IPS DF 6.9 (cell line): ENCODE measurements around the gene BCAR3.

ENCODE experiments used
- DNase-seq: peaks from one replicate; pipeline ENCODE4 v3.0.0-alpha.2; 2013; ENCODE audit warnings: low read depth, low spot score
- H3K27ac ChIP-seq: one replicate; pipeline ENCODE4 v1.5.1; 2013; ENCODE audit warnings: low read length, control low read depth
- H3K27me3 ChIP-seq: 2 replicates; pipeline ENCODE4 v1.6.1; 2013; ENCODE audit warnings: mild to moderate bottlenecking, low read length; ENCODE audit not compliant: control insufficient read depth, insufficient read depth
- H3K36me3 ChIP-seq: 2 replicates; pipeline ENCODE4 v1.6.1; 2013; ENCODE audit warnings: low read length; ENCODE audit not compliant: control insufficient read depth, insufficient read depth
- H3K4me1 ChIP-seq: 2 replicates; pipeline ENCODE4 v1.6.1; 2013; ENCODE audit warnings: low read length; ENCODE audit not compliant: control insufficient read depth, insufficient read depth
- H3K4me3 ChIP-seq: 2 replicates; pipeline ENCODE4 v1.5.1; 2013; ENCODE audit warnings: mild to moderate bottlenecking, low read length
- H3K9me3 ChIP-seq: 2 replicates; pipeline ENCODE4 v1.6.1; 2013; ENCODE audit warnings: low read length, inconsistent platforms; ENCODE audit not compliant: control insufficient read depth, insufficient read depth
- WGBS: extraction: QIAGEN DNeasy Blood & Tissue Kit; methylation state at CpG from one replicate; pipeline ENCODE4 v1.1.7; 2013; ENCODE audit warnings: mixed read lengths, missing lambda C conversion rate; ENCODE audit not compliant: insufficient read length, insufficient coverage; 5-methylcytosine and 5-hydroxymethylcytosine counted together

BCAR3 gene

GRCh38 chr1:93681101-93681988 lies at the start of gene BCAR3:
TSS of gene BCAR3 (minus strand) at chr1:93681837. CDS start at chr1:93674930, 6,907 bp downstream.
- Histone ChIP-seq H3K27me3 (no peaks in the 10 kb centered on the region), H3K27ac (no peak within 1 kb of the TSS), H3K9me3 (no peaks in the 10 kb centered on the region), H3K4me1 (peaks cover 3% of the 10 kb centered on the region; the same call in 1 of the 2 replicates), H3K36me3 (no peaks in the 10 kb centered on the region), H3K4me3 (peak within 1 kb of the TSS; percentile 66)
- no CpG with 5 or more reads among the region's 105 CpGs for WGBS
- DNase-seq = peak; percentile 48

DNA sequence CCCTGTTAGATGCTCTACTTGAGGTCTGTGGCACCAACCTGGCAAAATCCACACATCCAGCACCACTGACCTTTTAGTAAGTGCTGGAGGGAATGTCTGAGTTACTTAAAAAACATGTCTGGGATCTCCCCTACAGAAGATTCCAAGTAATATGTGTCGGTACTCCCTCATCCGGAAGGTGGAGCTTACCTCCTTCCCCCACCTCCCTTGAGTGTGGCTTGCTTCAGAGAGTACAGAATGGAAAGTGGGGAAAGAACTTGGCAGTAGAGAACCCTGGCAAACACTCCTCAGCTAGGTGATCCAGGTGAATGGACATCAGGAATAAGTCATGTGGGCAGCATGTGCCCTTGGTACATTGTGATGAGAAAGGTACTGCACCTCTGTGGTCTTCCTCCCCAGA lies 49.0 kb upstream of the BCAR3 start:
- Histone ChIP-seq H3K9me3 (no peaks in the 10 kb centered on the region), H3K4me3 (no peak overlapping the region), H3K27me3 (no peaks in the 10 kb centered on the region), H3K4me1 (no peaks in the 10 kb centered on the region), H3K27ac (no peak overlapping the region), H3K36me3 (no peaks in the 10 kb centered on the region)
- no CpG with 5 or more reads among the region's 2 CpGs for WGBS
- DNase-seq = no peak

DNA sequence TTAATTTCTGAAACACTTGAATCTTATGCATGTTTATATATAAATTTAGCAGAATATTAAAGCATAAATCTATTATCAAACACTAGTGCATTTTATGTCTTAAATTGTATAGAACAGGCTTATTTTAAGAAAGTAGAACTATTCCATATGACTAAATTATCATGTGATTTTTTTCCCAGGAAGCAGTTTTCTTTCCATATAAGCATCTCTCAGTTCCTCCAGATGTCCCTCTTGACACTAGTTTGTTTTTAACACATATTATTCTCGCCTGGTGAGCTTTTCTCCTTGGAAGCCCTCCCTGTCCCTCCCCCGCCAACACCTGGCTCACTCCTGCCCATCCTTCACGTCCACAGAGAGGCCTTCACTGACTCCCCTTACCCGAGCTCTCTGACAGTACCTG lies 48.3 kb upstream of the BCAR3 start:
- DNase-seq = no peak
- H3K9me3 ChIP-seq = no peaks in the 10 kb centered on the region
- H3K4me1 ChIP-seq = no peaks in the 10 kb centered on the region
- no peaks in the 10 kb centered on the region for H3K27me3 ChIP-seq
- WGBS = no CpG with 5 or more reads among the region's 4 CpGs
- no peaks in the 10 kb centered on the region for H3K36me3 ChIP-seq
- H3K27ac ChIP-seq = no peak overlapping the region
- no peak overlapping the region for H3K4me3 ChIP-seq

GRCh38 chr1:93729502-93729901 lies 47.9 kb upstream of the BCAR3 start:
- H3K4me1 ChIP-seq = no peaks in the 10 kb centered on the region
- no peaks in the 10 kb centered on the region for H3K27me3 ChIP-seq
- no peak overlapping the region for H3K4me3 ChIP-seq
- no peaks in the 10 kb centered on the region for H3K9me3 ChIP-seq
- no peak for DNase-seq
- no peak overlapping the region for H3K27ac ChIP-seq
- no peaks in the 10 kb centered on the region for H3K36me3 ChIP-seq
- no CpG with 5 or more reads among the region's 4 CpGs for WGBS

DNA sequence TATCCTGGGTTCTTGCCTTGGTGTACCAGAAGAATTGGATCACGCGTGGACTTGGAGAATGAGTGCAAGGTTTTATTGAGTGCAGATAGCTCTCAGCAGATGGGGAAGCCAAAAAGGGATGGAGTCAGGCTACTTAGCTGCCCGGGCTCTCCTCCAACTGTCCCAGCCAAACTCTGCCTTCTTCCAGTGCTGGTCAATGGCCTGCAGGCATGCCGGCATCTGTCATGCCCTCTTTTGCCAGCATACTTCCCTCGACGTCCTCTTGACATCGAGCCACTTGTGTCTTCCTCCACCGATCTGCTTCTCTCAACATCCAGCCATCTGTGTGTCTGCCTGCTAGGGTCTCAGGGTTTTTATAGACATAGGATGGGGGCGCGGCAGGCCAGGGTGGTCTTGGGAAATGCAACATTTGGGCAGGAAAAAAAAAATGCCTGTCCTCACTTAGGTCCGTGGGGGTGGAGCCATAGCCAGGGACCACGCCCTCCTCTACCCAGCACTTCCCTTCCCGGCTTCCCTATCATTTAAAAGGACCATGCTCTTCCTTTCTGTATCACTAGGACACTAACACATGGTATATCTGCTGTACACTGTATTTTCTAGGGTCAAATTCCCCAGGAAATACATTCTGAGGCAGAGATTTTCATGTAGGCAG lies 47.0 kb upstream of the BCAR3 start:
- H3K36me3 ChIP-seq = no peaks in the 10 kb centered on the region
- no peak overlapping the region for H3K4me3 ChIP-seq
- H3K4me1 ChIP-seq = no peaks in the 10 kb centered on the region
- H3K9me3 ChIP-seq = no peaks in the 10 kb centered on the region
- no CpG with 5 or more reads among the region's 13 CpGs for WGBS
- no peaks in the 10 kb centered on the region for H3K27me3 ChIP-seq
- H3K27ac ChIP-seq = no peak overlapping the region
- DNase-seq = no peak

GRCh38 chr1:93723733-93724270 lies 42.2 kb upstream of the BCAR3 start:
- Histone ChIP-seq H3K4me1 (no peaks in the 10 kb centered on the region), H3K9me3 (no peaks in the 10 kb centered on the region), H3K27me3 (no peaks in the 10 kb centered on the region), H3K36me3 (no peaks in the 10 kb centered on the region), H3K4me3 (no peak overlapping the region), H3K27ac (no peak overlapping the region)
- WGBS = no CpG with 5 or more reads among the region's 5 CpGs
- DNase-seq = no peak

GRCh38 chr1:93723110-93723509 lies 41.5 kb upstream of the BCAR3 start:
- Histone ChIP-seq H3K4me1 (no peaks in the 10 kb centered on the region), H3K9me3 (no peaks in the 10 kb centered on the region), H3K4me3 (no peak overlapping the region), H3K27ac (no peak overlapping the region), H3K27me3 (no peaks in the 10 kb centered on the region), H3K36me3 (no peaks in the 10 kb centered on the region)
- no peak for DNase-seq
- no CpG with 5 or more reads among the region's 6 CpGs for WGBS

DNA sequence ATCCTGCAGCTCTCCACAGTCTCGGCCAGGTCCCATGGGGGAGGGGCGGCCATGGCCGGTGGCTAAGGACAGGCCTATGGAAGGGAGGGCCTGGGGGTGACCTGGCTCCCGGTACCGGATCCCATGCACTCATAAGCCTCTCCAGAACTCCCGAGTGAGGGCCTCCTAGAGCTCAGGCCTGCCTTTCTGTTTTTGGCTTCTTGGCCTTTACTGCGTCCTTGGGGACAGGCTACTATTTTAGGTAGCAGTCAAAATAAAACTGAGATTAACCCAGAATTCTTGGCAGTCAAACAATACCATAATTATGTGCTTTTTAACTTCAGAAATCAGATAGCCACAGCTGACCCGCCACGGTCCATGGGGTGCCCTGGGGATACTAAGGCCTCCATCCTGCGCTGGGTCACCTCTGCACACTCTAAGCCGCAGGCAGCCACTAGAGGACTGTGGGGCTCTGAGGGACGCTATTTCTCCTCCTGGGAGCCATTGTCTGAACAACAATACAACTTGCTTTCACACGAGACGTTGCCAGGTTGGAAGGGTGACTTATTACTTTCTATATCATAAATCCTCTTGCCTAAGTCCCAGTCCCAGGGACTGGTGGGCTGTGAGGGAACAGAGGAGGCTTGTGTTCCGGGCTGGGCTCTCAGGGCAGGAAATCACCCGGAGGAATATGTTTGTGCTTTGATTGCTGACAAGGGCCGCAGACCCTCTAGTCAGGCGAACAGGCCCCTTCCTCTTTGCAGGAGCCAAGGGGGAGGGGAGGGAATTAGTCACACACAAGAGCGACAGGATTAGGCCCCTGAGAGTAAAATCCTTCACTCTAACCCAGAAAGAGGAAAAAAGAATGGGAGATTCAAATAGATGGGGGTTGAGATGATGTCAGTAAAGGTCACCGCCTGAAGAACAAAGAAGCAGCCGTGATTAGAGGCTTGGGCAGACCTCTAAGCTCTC lies 40.7 kb upstream of the BCAR3 start:
- WGBS = no CpG with 5 or more reads among the region's 21 CpGs
- Histone ChIP-seq H3K4me3 (no peak overlapping the region), H3K9me3 (no peaks in the 10 kb centered on the region), H3K27me3 (no peaks in the 10 kb centered on the region), H3K4me1 (no peaks in the 10 kb centered on the region), H3K36me3 (no peaks in the 10 kb centered on the region), H3K27ac (no peak overlapping the region)
- no peak for DNase-seq

DNA sequence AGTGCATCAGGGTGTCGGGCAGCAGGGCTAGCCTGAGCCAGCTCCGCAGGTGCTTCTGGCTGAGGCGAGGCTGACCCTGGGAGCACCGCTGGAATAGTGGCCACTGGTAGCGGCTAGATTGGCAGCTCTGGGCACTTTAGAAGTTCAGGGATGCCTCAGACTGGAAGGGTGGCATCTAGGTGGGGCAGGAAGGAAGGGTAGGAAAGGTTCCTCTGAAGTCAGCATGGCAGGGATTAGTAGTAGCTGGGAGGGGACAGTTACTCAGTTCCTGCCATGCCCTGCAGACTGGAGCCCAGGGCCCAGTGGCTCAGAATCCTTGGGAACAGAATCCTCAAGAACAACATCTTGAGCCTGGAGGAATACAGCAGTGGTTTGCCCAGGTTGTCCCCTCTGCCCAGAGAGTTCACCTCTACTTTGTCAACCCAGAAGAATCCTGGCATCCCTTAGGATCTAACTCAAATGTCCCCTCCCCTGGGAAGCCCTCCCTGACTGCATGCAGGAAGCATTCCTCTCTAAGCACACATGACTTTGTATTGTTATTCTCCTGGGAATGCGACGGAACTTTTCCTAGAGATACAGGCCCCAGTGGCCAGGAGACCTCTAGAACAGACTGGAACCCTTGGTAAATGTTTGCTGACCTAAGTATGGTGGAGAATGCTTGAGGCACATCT lies 39.5 kb upstream of the BCAR3 start:
- H3K4me3 ChIP-seq = no peak overlapping the region
- no CpG with 5 or more reads among the region's 7 CpGs for WGBS
- no peak for DNase-seq
- no peaks in the 10 kb centered on the region for H3K27me3 ChIP-seq
- no peaks in the 10 kb centered on the region for H3K9me3 ChIP-seq
- no peaks in the 10 kb centered on the region for H3K36me3 ChIP-seq
- H3K27ac ChIP-seq = no peak overlapping the region
- no peaks in the 10 kb centered on the region for H3K4me1 ChIP-seq
